Neuronal stem cell (in vitro differentiated cells): Measurements from ENCODE around the gene CMTM7.
A peak's percentile ranks its signal among the peaks of the same experiment; 100 is the strongest.

Experiments
- DNase-seq: peaks from one replicate; pipeline ENCODE4 v3.0.0-alpha.2; 2013; ENCODE audit warnings: low spot score
- H2AFZ ChIP-seq: one replicate; pipeline ENCODE4 v1.6.1; 2013; ENCODE audit warnings: mild to moderate bottlenecking, low read length, inconsistent platforms
- H2AK5ac ChIP-seq: 2 replicates; pipeline ENCODE4 v1.6.1; 2013; ENCODE audit warnings: low read depth, mild to moderate bottlenecking, inconsistent platforms, low read length, moderate library complexity, mixed read lengths
- H2BK120ac ChIP-seq: 2 replicates; pipeline ENCODE4 v1.6.1; 2013; ENCODE audit warnings: low read depth, mild to moderate bottlenecking, inconsistent platforms, low read length, moderate library complexity, mixed read lengths
- H2BK12ac ChIP-seq: one replicate; pipeline ENCODE4 v1.6.1; 2013; ENCODE audit warnings: low read length, inconsistent platforms
- H2BK15ac ChIP-seq: 2 replicates; pipeline ENCODE4 v1.6.1; 2013; ENCODE audit warnings: mild to moderate bottlenecking, low read length, inconsistent platforms, mixed read lengths
- H2BK5ac ChIP-seq: one replicate; pipeline ENCODE4 v1.6.1; 2013; ENCODE audit warnings: inconsistent platforms, mild to moderate bottlenecking, low read length, moderate library complexity
- H3K14ac ChIP-seq: one replicate; pipeline ENCODE4 v1.6.1; 2013; ENCODE audit warnings: low read length, inconsistent platforms
- H3K18ac ChIP-seq: 2 replicates; pipeline ENCODE4 v1.6.1; 2013; ENCODE audit warnings: low read length, inconsistent platforms
- H3K23ac ChIP-seq: 2 replicates; pipeline ENCODE4 v1.6.1; 2013; ENCODE audit warnings: low read depth, mild to moderate bottlenecking, mixed read lengths, low read length, inconsistent platforms; ENCODE audit not compliant: poor library complexity
- H3K27ac ChIP-seq: replicated peaks from 3 replicates; pipeline ENCODE4 v1.5.1; 2013; ENCODE audit warnings: low read length, inconsistent platforms
- H3K27me3 ChIP-seq, 3 experiments: 2 replicates each; pipeline ENCODE4 v1.6.1; 2013; ENCODE audit warnings: low read length in 3 of 3, mild to moderate bottlenecking in 2 of 3, inconsistent platforms in 1 of 3, low read depth in 1 of 3, mixed read lengths in 1 of 3, moderate library complexity in 1 of 3; ENCODE audit not compliant: control insufficient read depth in 3 of 3, insufficient read depth in 3 of 3
- H3K36me3 ChIP-seq, 2 donors: replicated peaks in 1 of 2; 2 replicates each; pipeline ENCODE4 v1.6.1; 2013; ENCODE audit warnings: low read length in 2 of 2; ENCODE audit not compliant: control insufficient read depth in 2 of 2, insufficient read depth in 2 of 2
- H3K4ac ChIP-seq: 2 replicates; pipeline ENCODE4 v1.6.1; 2013; ENCODE audit warnings: inconsistent platforms, mild to moderate bottlenecking, low read length, moderate library complexity
- H3K4me1 ChIP-seq, 2 donors: 1 replicate in 1 of 2; 2 replicates in 1 of 2; pipeline ENCODE4 v1.6.1; 2013; ENCODE audit warnings: low read length in 2 of 2, low read depth in 1 of 2; ENCODE audit not compliant: control insufficient read depth in 2 of 2, insufficient read depth in 1 of 2
- H3K4me2 ChIP-seq: one replicate; pipeline ENCODE4 v1.6.1; 2013; ENCODE audit warnings: mild to moderate bottlenecking, low read length, inconsistent platforms; ENCODE audit not compliant: insufficient read depth, poor library complexity, severe bottlenecking
- H3K4me3 ChIP-seq, 2 donors: 2 replicates each; pipeline ENCODE4 v1.5.1; 2013; ENCODE audit warnings: low read length in 2 of 2, mild to moderate bottlenecking in 2 of 2, inconsistent platforms in 1 of 2, moderate library complexity in 1 of 2
- H3K79me1 ChIP-seq: one replicate; pipeline ENCODE4 v1.6.1; 2013; ENCODE audit warnings: low read depth, mild to moderate bottlenecking, inconsistent platforms, low read length, moderate library complexity
- H3K9ac ChIP-seq: one replicate; pipeline ENCODE4 v1.6.1; 2013; ENCODE audit warnings: mild to moderate bottlenecking, low read depth, low read length, inconsistent platforms; ENCODE audit not compliant: poor library complexity
- H3K9me3 ChIP-seq, 2 donors: replicated peaks in 1 of 2; 2 replicates each; pipeline versions ENCODE3 to v1.6.1; 2013; ENCODE audit warnings: low read length in 2 of 2, mild to moderate bottlenecking in 2 of 2, inconsistent platforms in 1 of 2, low read depth in 1 of 2, mixed read lengths in 1 of 2, moderate library complexity in 1 of 2; ENCODE audit not compliant: control insufficient read depth in 2 of 2, insufficient read depth in 1 of 2
- H4K8ac ChIP-seq: one replicate; pipeline ENCODE4 v1.6.1; 2013; ENCODE audit warnings: low read depth, mild to moderate bottlenecking, inconsistent platforms, low read length, moderate library complexity
- H4K91ac ChIP-seq: one replicate; pipeline ENCODE4 v1.6.1; 2013; ENCODE audit warnings: low read length, low read depth, mild to moderate bottlenecking, inconsistent platforms; ENCODE audit not compliant: poor library complexity
- WGBS, 2 donors: extraction: QIAGEN DNeasy Blood & Tissue Kit; methylation state at CpG; one replicate each; pipeline ENCODE4 v1.1.7; 2013; ENCODE audit warnings: missing lambda C conversion rate in 2 of 2, mixed read lengths in 1 of 2; ENCODE audit not compliant: insufficient read length in 2 of 2, insufficient replicate concordance in 1 of 2; ENCODE audit errors: extremely low coverage in 2 of 2; 5-methylcytosine and 5-hydroxymethylcytosine counted together

Gene CMTM7

DNA sequence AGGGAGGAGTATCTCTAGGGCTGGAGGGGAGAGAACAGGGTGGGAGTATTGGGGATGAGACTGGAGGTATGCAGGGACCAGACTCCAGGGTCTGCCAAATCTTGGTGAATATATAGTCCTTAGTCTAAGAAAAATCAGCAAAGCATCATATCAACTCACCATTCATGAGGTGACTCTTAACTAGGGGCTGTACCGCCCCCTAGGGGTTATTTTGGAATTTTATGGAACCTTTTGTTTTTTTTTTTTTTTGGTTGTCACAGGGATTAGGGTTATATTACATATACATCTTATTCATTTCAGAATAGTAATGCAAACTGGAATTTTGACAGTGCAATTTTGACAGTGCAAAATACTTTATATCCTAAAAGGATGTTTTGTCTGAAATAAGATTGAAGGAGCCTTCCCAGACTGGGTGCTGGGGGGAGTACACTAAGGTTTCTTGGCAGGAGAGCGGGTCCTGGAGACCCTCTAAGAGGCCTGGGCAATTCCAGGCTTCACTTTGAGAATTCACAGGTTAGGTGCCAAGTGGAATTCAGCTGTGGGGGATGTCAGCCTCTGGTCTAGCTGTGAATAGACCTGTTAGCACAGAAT, 7.5 kb downstream of the CMTM7 start:
- no CpG with 5 or more reads among the region's 2 CpGs for WGBS, 2 donors
- DNase-seq = peak; percentile 51
- H3K4me3 ChIP-seq = no peak overlapping the region

DNA sequence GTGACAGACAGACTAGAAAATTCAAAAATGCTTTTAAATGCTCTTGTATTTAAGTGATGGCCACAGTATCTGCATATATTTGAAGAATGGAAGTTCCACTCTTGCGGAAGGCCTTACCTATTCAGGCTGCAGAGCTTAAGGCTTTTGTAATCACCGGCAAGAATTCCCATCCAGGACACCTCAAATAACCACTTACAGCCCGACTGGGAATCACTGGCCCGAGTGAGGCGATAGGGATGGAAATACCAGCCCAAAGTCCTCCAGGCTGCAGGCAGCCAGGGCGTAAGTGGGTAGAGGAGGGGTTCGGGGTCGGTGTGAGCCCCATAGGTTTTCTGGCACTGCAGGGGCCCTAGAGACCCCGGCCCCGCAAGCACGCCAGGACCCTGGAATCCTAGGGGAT, 9.5 kb downstream of the CMTM7 start:
- H4K91ac ChIP-seq = no peak overlapping the region
- H3K9me3 ChIP-seq = no peaks in the 10 kb centered on the region
- H3K27me3 ChIP-seq = peaks cover 0 to 3% (median 0%) of the 10 kb centered on the region in 3 experiments
- H2BK5ac ChIP-seq = no peak overlapping the region
- H2AFZ ChIP-seq = peak overlapping the region; percentile 96
- peaks cover 0 to 17% of the 10 kb centered on the region in 2 donors for H3K36me3 ChIP-seq
- peak overlapping the region; percentile 42 for H2BK15ac ChIP-seq
- WGBS, 2 donors = no CpG with 5 or more reads among the region's 11 CpGs
- peak overlapping the region; percentile 92 for H3K18ac ChIP-seq
- DNase-seq = no peak
- H3K4me1 ChIP-seq = peaks cover 6 to 14% of the 10 kb centered on the region in 2 donors
- no peak overlapping the region for H3K23ac ChIP-seq
- H2AK5ac ChIP-seq = no peak overlapping the region
- H2BK120ac ChIP-seq = no peak overlapping the region
- H3K4me2 ChIP-seq = peak overlapping the region; percentile 55
- no peak overlapping the region for H3K9ac ChIP-seq
- H3K4me3 ChIP-seq = peak overlapping the region in 1 of 2 donors; percentile 46
- no peak overlapping the region for H2BK12ac ChIP-seq
- H3K79me1 ChIP-seq = no peaks in the 10 kb centered on the region
- H3K4ac ChIP-seq = no peak overlapping the region
- H3K27ac ChIP-seq = no peak overlapping the region
- H3K14ac ChIP-seq = no peak overlapping the region
- H4K8ac ChIP-seq = no peak overlapping the region

More for the DNA sequence above, 7.5 kb downstream of the CMTM7 start:
- Histone ChIP-seq H3K18ac (no peak overlapping the region), H3K23ac (no peak overlapping the region), H3K27me3 (peaks cover 0 to 3% (median 0%) of the 10 kb centered on the region in 3 experiments), H3K9me3 (no peaks in the 10 kb centered on the region), H3K14ac (no peak overlapping the region), H3K4me2 (no peak overlapping the region), H3K27ac (no peak overlapping the region), H3K79me1 (no peaks in the 10 kb centered on the region), H2BK15ac (no peak overlapping the region), H2AFZ (no peak overlapping the region), H2BK120ac (no peak overlapping the region), H2BK12ac (no peak overlapping the region), H4K8ac (no peak overlapping the region), H2BK5ac (no peak overlapping the region), H3K4ac (no peak overlapping the region), H4K91ac (no peak overlapping the region), H3K4me1 (peaks cover 6 to 14% of the 10 kb centered on the region in 2 donors), H3K36me3 (peaks cover 0 to 8% of the 10 kb centered on the region in 2 donors), H2AK5ac (peak overlapping the region; percentile 25), H3K9ac (peak overlapping the region; percentile 12)

DNA sequence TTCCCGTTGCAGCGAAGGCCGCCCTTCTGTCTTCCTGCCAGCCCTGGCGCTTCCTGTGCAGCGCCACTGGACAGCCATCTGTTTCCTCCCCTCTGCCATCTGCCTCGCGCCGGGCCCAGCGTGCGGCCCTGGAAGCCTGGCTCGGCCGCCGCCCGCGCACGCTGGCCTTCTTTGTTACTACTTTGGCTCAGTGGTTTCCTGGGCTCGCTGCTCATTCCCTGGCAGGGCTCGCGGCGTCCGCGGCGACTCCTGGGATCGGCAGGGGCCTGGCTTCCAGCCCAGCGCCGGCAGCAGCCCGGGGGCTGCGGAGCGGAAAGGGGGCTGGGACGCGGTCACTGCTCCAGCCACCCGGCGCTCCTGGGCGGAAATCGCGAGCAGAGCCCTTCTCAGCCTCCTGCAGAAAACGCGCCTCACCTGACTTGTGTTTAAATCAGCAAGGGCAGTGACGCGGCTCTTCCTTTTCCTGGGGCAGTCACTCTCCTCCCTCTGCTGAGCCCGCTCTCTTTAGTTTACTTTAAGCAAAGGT, 10.0 kb downstream of the CMTM7 start:
- Histone ChIP-seq H3K14ac (peak overlapping the region; percentile 43), H3K36me3 (peaks cover 0 to 22% of the 10 kb centered on the region in 2 donors), H3K9ac (peak overlapping the region; percentile 31), H4K91ac (no peak overlapping the region), H3K27me3 (peaks cover 0 to 3% (median 0%) of the 10 kb centered on the region in 3 experiments), H3K79me1 (no peaks in the 10 kb centered on the region), H2AFZ (peak overlapping the region; percentile 96), H2AK5ac (no peak overlapping the region), H3K4me1 (peaks cover 6 to 14% of the 10 kb centered on the region in 2 donors), H2BK15ac (peak overlapping the region; percentile 42), H2BK120ac (no peak overlapping the region), H3K4me3 (peak overlapping the region; percentile 46 to 62), H3K4me2 (peak overlapping the region; percentile 55), H3K23ac (peak overlapping the region; percentile 4), H2BK5ac (no peak overlapping the region), H4K8ac (no peak overlapping the region), H3K27ac (peak overlapping the region; percentile 58), H3K18ac (peak overlapping the region; percentile 92), H2BK12ac (no peak overlapping the region), H3K4ac (no peak overlapping the region), H3K9me3 (no peaks in the 10 kb centered on the region)
- peak; percentile 63 for DNase-seq
- no CpG with 5 or more reads among the region's 41 CpGs for WGBS, 2 donors

DNA sequence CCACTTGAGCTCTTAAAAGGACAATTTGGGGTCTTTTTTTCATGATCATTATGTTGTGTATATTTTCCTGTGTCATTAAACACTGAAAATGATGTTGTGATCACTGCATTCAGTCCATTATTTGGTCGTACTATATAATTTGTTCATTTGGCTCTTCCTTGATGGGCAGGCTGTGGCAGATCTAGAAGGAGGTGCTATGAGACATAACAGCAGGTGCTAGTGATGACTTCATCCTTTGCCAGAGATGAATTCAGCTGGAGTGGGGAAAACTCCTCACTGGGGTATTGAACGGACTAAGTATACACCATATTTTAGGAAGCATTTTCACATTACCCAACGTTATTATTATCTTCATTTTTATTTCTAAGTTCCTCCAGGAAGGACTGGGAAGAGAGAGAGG, 12.0 kb downstream of the CMTM7 start:
- H3K4me2 ChIP-seq = no peak overlapping the region
- H3K4me3 ChIP-seq = no peak overlapping the region
- H2BK15ac ChIP-seq = no peak overlapping the region
- peaks cover 0 to 3% of the 10 kb centered on the region in 2 donors for H3K9me3 ChIP-seq
- H3K27ac ChIP-seq = no peak overlapping the region
- no peak overlapping the region for H3K18ac ChIP-seq
- H3K9ac ChIP-seq = no peak overlapping the region
- H2BK120ac ChIP-seq = no peak overlapping the region
- WGBS, 2 donors = no CpG with 5 or more reads among the region's 3 CpGs
- H2BK12ac ChIP-seq = no peak overlapping the region
- H2AK5ac ChIP-seq = no peak overlapping the region
- H3K79me1 ChIP-seq = no peaks in the 10 kb centered on the region
- no peak overlapping the region for H4K91ac ChIP-seq
- no peak overlapping the region for H2AFZ ChIP-seq
- H3K14ac ChIP-seq = no peak overlapping the region
- peaks cover 0 to 3% (median 0%) of the 10 kb centered on the region in 3 experiments for H3K27me3 ChIP-seq
- no peak for DNase-seq
- peaks cover 9 to 14% of the 10 kb centered on the region in 2 donors for H3K4me1 ChIP-seq
- no peak overlapping the region for H3K23ac ChIP-seq
- H2BK5ac ChIP-seq = no peak overlapping the region
- peaks cover 0 to 27% of the 10 kb centered on the region in 2 donors for H3K36me3 ChIP-seq
- H4K8ac ChIP-seq = no peak overlapping the region
- H3K4ac ChIP-seq = no peak overlapping the region
